Measurements from ENCODE around the gene ENAM.
A peak's percentile ranks its signal among the peaks of the same experiment; 100 is the strongest.
"Not testable (repeated sequence)": the region's sequence is repeated elsewhere in the genome, so short reads cannot be mapped to it uniquely, and the experiment has no call there.

ENAM gene

GRCh38 chr4:70680934-70681333, 52.4 kb downstream of the ENAM start:
- DNase-seq = no peak

GRCh38 chr4:70681704-70682103, 53.2 kb downstream of the ENAM start:
- DNase-seq = no peak

GRCh38 chr4:70682142-70682541, 53.6 kb downstream of the ENAM start:
- not testable (repeated sequence) for DNase-seq

- peak; percentile 30 to 37 for DNase-seq
Measured at GRCh38 chr4:70687392-70687791, 58.8 kb downstream of the ENAM start.

GRCh38 chr4:70687821-70688794, 59.6 kb downstream of the ENAM start, which contains the start of gene UTP3:
Gene UTP3 (plus strand): TSS chr4:70688532. CDS start chr4:70688678, 146 bp downstream.
- peak; percentile 94 to 97 for DNase-seq

- DNase-seq = no peak
Measured at GRCh38 chr4:70688795-70689231, 60.3 kb downstream of the ENAM start.

GRCh38 chr4:70691661-70692060, 63.1 kb downstream of the ENAM start:
- no peak for DNase-seq

GRCh38 chr4:70694633-70695032, 66.1 kb downstream of the ENAM start:
- DNase-seq = not testable (repeated sequence)
